Fibroblast of gingiva (primary cell): ENCODE data around the gene EYS.
A peak's percentile ranks its signal among the peaks of the same experiment; 100 is the strongest.
"Not testable (repeated sequence)": the region's sequence is repeated elsewhere in the genome, so short reads cannot be mapped to it uniquely, and the experiment has no call there.

ENCODE experiments used
- DNase-seq: peaks from one replicate; pipeline ENCODE4 v3.0.0-alpha.2; 2011; ENCODE audit warnings: low read depth

The EYS gene

GRCh38 chr6:65452333-65452732 is 254.7 kb downstream of the EYS start:
- DNase-seq: no peak

DNA sequence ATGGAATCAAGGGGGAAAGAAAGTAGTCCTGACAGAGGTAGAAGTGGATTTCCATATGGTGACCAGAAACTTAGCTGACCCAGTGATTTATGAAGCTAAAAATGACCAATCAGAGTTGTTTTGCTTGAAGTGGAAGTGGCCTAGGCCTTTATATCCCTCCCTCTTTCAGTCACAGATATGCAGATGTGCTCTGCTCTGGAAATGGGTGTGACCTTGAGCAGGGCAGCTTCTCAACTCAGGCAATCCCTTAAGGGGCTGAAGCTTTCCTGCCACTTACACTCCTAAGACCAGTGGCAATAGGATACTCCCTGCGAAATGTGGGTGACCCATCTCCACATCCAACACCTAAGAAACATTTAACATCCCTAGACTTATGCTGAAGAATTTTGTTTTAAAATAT is 256.6 kb downstream of the EYS start:
- DNase-seq: no peak

DNA sequence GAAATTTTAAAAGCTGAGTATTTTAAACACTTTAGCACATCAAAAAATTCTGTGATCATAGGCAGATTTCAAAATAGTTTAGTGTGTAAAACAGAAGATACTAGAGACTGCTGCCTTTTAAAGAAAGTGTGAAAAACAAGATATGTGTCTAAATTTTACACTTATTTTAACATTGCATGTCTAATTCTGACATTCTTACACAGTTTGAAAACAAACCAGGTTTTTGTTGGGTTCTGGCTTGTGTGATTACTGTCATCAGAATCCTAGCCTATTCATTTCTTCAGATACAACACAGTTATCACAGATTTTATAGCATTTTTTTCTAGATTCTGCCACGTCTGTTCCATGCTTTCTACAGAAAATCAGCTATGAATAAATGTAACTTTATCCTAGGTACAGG is 257.1 kb downstream of the EYS start:
- no peak for DNase-seq

- DNase-seq: no peak
Observed at GRCh38 chr6:65448866-65449265, 258.2 kb downstream of the EYS start.

GRCh38 chr6:65436281-65436680 is 270.7 kb downstream of the EYS start:
- DNase-seq: no peak

DNA sequence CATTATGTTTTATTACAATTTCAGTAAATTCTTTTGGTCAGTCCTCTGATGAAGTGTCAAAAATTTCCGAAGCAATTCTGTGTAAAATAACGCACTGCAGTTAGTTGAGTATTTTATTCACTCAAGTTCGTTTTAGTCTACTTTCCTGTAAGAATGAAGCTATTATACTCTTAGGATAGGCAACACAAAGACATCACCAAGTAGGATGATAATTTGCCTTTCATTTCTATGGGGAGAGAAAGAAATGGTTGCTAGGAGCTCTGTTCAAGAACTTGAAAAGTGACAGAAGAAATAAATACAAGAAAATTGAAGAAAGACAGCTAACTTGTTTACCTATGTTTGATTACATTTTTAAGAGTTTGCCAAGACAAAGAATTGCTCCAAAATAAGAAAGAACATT is 290.4 kb downstream of the EYS start:
- DNase-seq: no peak

- no peak for DNase-seq
Observed at GRCh38 chr6:65410309-65410708, 296.7 kb downstream of the EYS start.

GRCh38 chr6:65402564-65402963 is 304.5 kb downstream of the EYS start:
- DNase-seq: no peak

DNA sequence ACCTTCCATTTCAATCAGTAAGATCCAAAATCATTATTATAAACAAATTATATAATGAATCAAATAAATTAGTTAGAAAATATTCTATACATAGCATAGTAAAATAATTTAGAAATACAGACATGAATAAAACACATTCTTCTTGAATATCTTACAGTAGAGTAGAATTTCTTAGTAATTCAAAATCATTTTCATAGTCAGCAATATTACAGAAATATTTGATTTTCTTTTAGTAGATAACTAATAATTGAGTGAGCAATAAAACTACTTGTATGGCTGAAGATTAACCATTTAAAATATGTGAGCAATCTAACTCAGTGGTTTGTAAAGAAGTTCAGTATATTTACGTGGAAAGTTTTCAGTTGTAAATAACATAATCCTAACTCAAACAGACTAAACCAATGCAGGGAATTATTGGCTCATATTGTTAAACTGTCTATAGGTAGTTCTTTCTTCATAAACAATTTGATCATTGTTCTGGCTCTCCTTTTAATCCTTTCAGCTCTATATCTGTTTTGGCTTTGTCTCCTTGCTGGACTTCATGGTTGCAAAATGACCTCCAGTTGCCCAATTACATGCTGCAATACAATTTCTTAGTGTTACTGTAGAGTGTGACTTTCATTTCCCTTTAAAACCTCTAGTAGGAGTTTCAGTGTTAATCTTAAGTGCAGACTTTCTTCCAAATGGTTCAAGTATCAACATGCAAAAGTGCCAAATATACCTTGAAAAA is 307.5 kb downstream of the EYS start:
- DNase-seq: no peak

GRCh38 chr6:65398851-65399250 is 308.2 kb downstream of the EYS start:
- no peak for DNase-seq

DNA sequence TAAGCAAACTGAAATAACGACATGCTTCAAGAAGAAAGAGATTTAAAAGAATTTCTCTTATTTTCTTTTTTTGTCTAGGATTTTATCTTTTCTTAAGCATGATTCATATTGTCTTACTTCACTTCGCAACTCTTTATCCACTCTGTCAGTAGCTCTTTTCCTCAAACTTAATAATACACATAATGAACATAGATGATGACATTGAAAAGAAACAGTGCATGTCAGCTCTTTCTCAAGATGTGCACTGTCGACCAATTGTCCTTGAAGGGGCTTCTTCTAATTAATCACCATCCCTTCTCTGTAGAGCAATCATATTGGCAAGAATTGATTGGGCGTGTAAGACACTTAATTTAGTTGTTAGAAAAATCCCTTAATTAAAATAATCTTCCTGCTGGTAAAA is 356.5 kb downstream of the EYS start:
- no peak for DNase-seq

- DNase-seq: not testable (repeated sequence)
Observed at GRCh38 chr6:65302655-65303054, 404.4 kb downstream of the EYS start.

- no peak for DNase-seq
Observed at GRCh38 chr6:65299236-65299635, 407.8 kb downstream of the EYS start.

- DNase-seq: no peak
Observed at GRCh38 chr6:65295812-65296211, 411.2 kb downstream of the EYS start.

DNA sequence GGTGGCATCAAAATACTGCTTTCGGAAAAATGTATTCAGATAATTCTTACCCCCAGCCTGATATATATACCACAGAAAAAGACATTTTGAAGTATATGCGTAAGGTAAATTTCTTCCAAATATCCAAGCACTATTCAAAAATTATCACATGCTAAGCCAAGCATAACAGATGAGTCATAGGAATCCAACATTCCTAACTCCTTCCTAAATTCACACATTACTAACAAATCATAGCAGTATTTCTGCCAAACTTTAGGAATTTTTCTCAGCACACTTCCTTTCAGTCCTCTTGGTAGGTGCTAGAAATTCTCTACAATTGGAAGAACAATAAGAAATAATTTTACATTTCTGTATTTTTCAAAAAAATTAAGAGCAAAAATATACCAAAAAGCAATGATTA is 417.5 kb downstream of the EYS start:
- DNase-seq: no peak

DNA sequence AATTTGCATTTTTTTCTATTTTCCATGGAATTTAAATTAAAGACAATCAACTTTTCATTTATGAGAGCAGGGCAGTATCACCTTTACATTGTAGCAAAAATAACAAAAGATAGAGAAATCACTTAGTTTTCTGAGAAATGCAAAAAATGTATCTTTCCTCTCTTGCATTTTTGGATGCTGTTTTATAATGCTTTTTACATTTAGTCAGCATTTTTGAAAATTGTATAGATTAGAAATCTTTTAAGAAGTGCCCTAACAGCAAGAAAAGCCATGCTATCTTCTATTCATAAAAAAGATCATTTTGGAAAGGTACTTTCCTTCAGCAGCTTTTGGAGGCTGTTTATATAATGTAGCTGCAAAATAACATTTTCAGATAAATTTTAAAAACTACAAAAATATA is 421.8 kb downstream of the EYS start:
- DNase-seq: no peak

DNA sequence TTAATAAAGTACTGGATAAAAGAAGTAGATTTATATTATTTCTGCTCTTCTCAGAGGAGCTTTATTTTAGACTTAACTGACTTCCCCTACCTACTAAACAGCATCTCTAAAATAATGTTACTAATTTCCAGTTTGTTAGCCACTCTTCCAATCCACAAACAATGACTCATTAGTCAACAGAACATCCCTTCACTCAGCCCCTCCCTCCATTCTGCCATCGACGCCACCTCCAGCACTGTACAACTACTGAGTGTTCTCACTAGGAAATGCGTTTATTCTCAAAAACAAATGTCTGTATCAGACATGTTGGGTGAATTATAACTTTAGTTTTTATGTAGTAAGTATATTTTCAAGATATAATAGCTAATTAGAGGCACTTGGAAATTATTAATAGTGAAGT is 427.0 kb downstream of the EYS start:
- DNase-seq: no peak

GRCh38 chr6:65262241-65262640 is 444.8 kb downstream of the EYS start:
- DNase-seq: no peak

DNA sequence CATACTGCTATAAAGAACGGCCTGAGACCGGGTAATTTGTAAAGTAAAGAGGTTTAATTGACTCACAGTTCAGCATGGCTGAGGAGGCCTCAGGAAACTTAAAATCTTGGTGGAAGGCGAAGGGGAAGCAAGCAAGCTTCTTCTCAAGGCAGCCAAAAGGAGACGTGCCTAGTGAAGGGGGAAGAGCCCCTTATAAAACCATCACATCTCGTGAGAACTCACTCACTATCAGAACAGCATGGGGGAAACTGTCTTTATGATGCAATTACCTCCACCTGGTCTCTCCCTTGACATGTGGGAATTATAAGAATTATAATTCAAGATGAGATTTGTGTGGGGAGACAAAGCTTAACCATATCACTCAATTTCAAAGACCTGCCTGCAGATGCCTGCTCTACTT is 447.0 kb downstream of the EYS start:
- no peak for DNase-seq

DNA sequence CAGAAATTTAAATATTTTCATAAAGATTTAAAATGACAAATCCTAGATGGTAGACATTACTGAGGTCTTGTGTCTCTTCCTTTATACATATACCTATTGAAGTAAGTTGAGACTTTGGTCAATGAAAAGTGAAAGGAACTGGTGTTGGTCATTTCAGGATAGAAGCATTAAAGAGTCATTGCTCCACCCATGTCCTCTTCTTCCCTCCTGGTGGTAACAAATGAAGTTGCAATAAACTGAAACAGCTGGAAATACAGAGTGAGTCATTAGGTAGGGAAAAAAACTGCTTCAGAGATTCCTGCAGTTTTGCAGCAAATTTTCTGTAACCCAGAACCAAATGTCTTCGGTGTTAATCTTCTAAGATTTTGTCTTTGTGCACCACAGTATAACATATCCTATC is 448.0 kb downstream of the EYS start:
- DNase-seq: no peak

- no peak for DNase-seq
Observed at GRCh38 chr6:65253041-65253440, 454.0 kb downstream of the EYS start.

- no peak for DNase-seq
Observed at GRCh38 chr6:65248101-65248610, 458.9 kb downstream of the EYS start.

- DNase-seq: no peak
Observed at GRCh38 chr6:65231616-65232015, 475.4 kb downstream of the EYS start.

DNA sequence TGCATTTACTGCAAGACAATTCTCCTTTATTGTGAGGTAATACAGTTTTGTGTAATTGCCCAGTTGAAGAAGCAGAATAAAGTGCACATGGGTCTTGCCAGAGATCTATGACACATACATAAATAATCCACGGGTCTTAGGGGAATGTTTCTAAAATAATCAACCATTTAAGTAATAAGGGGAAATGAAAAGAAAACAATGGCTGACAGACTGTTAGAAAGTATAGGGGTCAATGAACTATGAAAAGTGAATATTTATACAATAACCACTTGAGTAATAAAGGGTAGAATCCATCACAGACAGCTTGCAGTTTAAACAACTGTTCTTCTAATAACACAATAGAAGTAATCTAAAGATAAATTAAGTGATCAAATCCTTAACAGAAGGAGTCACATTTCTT is 477.2 kb downstream of the EYS start:
- DNase-seq: peak; percentile 1
